H1 (cell line): ENCODE data around the gene CDC37. TPM values are rescaled to one million over a fixed set of nuclear protein-coding genes. Genes with fewer than 3 reads are reported as not detected.

Experiments
- CTCF ChIP-seq, 3 experiments: IDR thresholded peaks; 1 replicate in 2 of 3; 2 replicates in 1 of 3; pipeline versions ENCODE4 v1.5.1 to v1.6.1; 2011; ENCODE audit warnings: low read length in 3 of 3, mild to moderate bottlenecking in 3 of 3, inconsistent platforms in 2 of 3, low read depth in 1 of 3, moderate library complexity in 1 of 3; ENCODE audit not compliant: insufficient read depth in 1 of 3; ENCODE audit errors: control extremely low read depth in 1 of 3
- EP300 ChIP-seq, 2 experiments: IDR thresholded peaks; 1 replicate in 1 of 2; 2 replicates in 1 of 2; pipeline ENCODE4 v1.6.1; 2011 to 2012; ENCODE audit warnings: low read depth in 2 of 2, low read length in 2 of 2, mild to moderate bottlenecking in 2 of 2, borderline replicate concordance in 1 of 2, inconsistent platforms in 1 of 2, moderate library complexity in 1 of 2
- GABPA ChIP-seq: IDR thresholded peaks from 2 replicates; pipeline ENCODE4 v1.6.1; 2011; ENCODE audit warnings: mild to moderate bottlenecking, low read length, moderate library complexity, borderline replicate concordance; ENCODE audit not compliant: insufficient read depth
- HDAC2 ChIP-seq, 2 experiments: fragments of 300-600 bp in 1 of 2; sonication (generic) in 1 of 2; IDR thresholded peaks; 2 replicates each; pipeline ENCODE4 v1.6.1; 2011 to 2012; ENCODE audit warnings: low read depth in 2 of 2, low read length in 2 of 2, mild to moderate bottlenecking in 2 of 2, moderate library complexity in 2 of 2, borderline replicate concordance in 1 of 2, inconsistent platforms in 1 of 2
- HDAC6 ChIP-seq: IDR thresholded peaks from one replicate; pipeline ENCODE4 v1.7.1; 2012; ENCODE audit warnings: low read depth, mild to moderate bottlenecking, inconsistent platforms, low read length, moderate library complexity
- KDM1A ChIP-seq: fragments of 200-600, 300-600 bp; sonication (generic); IDR thresholded peaks from 2 replicates; pipeline ENCODE4 v1.7.1; 2016; ENCODE audit warnings: mild to moderate bottlenecking, low read length, borderline replicate concordance
- polyA plus RNA-seq, 7 experiments: library from polyadenylated mRNA; depleted of rRNA in 3 of 7; stranded (reverse) in 5 of 7; unstranded in 2 of 7; fragments of >200 nt in 5 of 7; fragments of 200-250 nt in 2 of 7; gene quantifications; 1 replicate in 5 of 7; 2 replicates in 1 of 7; 4 replicates in 1 of 7; pipeline versions ENCODE4 v1.2.1 to v1.2.3, GENCODE V29; 2011 to 2013; ENCODE audit warnings: missing spikeins in 2 of 7, mixed read lengths in 2 of 7
- total RNA-seq: library from RNA; stranded (reverse); fragmentation: NEBNext Ultra II Directional; extraction: Animal tissue kit (Norgen Biotek cat#: 25700); gene quantifications from 2 replicates; pipeline ENCODE4 v1.2.1, GENCODE V29; 2021
- TF ChIP-seq, protein P1 (sequence below): IDR thresholded peaks from 2 replicates; pipeline ENCODE4 v1.6.1; 2012; ENCODE audit warnings: inconsistent platforms

Gene CDC37
- total and polyA plus RNA-seq, 2 of the 8 experiments (the other 6 are each of a cell fraction or from before 2014, with no cell fraction given) = 162 to 181 TPM

DNA sequence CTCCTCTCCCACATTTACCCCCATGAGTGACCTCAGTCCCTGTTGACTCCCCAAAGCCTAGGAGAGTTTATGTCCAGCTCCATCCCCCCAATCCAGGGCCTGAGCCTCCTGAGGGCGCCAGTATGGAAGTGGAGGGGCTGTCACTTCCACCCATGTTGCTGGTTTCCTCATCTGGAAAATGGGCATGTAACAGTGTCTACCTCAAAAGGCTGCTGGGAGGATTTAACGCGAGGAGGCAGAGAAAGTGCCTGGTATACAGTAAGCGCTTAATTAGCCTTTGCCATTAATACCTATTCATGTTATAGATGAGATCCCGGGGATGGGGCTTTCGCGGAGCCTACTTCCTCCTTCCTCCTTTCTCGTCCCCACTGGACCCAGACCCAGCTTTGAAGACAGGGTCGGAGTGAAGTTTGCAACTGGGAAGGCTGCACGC is 23.4 kb downstream of the CDC37 start (continued):
- TF ChIP-seq CTCF (IDR thresholded peaks at IDR 0.05; ENCODE audit: control extremely low read depth in 1 of 3, insufficient read depth in 1 of 3, low read depth in 1 of 3, low read length in 3 of 3) (no peak), KDM1A (no peak), EP300 (IDR thresholded peaks at IDR 0.05; ENCODE audit: borderline replicate concordance in 1 of 2, low read depth in 2 of 2, low read length in 2 of 2) (no peak), HDAC2 (IDR thresholded peaks at IDR 0.05; ENCODE audit: borderline replicate concordance in 1 of 2, low read depth in 2 of 2, low read length in 2 of 2) (no peak), HDAC6 (no peak), GABPA (no peak)
- TF ChIP-seq, protein P1, sequence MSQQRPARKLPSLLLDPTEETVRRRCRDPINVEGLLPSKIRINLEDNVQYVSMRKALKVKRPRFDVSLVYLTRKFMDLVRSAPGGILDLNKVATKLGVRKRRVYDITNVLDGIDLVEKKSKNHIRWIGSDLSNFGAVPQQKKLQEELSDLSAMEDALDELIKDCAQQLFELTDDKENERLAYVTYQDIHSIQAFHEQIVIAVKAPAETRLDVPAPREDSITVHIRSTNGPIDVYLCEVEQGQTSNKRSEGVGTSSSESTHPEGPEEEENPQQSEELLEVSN = no peak
- TF ChIP-seq, all 59 proteins: peak for 3
